Hematopoietic multipotent progenitor cell treated with erythropoietin and hydrocortisone succinate and interleukin-3 and kit ligand, for 8 days (in vitro differentiated cells): ENCODE results near the gene KCNIP1.
"Not testable (repeated sequence)": the region's sequence is repeated elsewhere in the genome, so short reads cannot be mapped to it uniquely, and the experiment has no call there.

Source experiments
- DNase-seq: peaks from one replicate; pipeline ENCODE4 v3.0.0-alpha.2; 2015

Gene KCNIP1

DNA sequence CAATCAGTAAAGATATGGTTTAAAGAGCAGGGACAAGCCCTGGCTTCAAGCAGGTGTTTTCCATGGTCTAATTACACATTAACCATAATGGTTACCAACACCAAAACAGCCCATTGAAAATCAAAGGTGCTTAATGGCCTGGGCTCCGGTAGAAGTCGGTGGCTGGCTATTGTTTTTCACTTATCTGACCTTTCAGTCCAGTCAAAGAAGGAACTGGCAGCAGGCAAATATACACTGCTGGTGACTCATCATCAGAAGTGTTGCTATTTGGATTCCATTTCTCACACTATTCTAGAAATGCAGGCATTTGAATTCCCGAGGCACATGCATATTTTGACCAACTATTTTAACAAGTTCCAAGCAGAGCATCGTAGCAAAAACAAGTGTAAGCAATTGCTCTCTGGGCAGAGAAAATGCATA is 253.4 kb downstream of the KCNIP1 start:
- DNase-seq, result no peak

- no peak for DNase-seq
Observed at GRCh38 chr5:170757669-170758068, 253.8 kb downstream of the KCNIP1 start.

- DNase-seq, result no peak
Observed at GRCh38 chr5:170758481-170758880, 254.7 kb downstream of the KCNIP1 start.

GRCh38 chr5:170760113-170760512 is 256.3 kb downstream of the KCNIP1 start:
- no peak for DNase-seq

- DNase-seq, result no peak
Observed at GRCh38 chr5:170761048-170761707, 257.4 kb downstream of the KCNIP1 start.

DNA sequence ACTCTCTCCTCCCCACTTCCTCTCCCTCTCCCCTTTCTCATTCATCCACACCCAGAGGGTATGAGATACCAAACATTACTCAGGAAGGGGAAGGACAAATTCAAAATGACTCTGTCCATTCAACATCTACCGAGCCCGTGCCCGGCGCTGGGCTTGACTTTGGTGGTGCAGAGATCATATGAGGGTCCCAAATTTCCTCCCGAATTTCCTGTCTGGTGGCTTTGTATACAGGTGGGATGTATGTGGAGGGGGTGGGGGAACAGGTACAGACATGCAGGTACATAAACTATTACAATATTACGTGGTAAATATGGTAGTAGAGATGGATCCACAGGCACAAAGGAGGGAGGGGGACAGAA is 257.9 kb downstream of the KCNIP1 start:
- no peak for DNase-seq

DNA sequence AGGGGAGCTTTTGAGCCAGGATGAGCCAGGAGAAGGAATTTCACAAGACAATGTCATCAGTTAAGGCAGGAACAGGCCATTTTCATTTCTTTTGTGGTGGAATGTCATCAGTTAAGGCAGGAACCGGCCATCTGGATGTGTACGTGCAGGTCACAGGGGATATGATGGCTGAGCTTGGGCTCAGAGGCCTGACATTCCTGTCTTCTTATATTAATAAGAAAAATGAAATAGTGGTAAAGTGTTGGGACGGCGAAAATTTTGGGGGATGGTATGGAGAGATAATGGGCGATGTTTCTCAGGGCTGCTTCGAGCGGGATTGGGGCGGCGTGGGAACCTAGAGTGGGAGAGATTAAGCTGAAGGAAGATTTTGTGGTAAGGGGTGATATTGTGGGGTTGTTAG is 258.5 kb downstream of the KCNIP1 start:
- DNase-seq, result not testable (repeated sequence)

- DNase-seq, result not testable (repeated sequence)
Observed at GRCh38 chr5:170765868-170766267, 262.0 kb downstream of the KCNIP1 start.

DNA sequence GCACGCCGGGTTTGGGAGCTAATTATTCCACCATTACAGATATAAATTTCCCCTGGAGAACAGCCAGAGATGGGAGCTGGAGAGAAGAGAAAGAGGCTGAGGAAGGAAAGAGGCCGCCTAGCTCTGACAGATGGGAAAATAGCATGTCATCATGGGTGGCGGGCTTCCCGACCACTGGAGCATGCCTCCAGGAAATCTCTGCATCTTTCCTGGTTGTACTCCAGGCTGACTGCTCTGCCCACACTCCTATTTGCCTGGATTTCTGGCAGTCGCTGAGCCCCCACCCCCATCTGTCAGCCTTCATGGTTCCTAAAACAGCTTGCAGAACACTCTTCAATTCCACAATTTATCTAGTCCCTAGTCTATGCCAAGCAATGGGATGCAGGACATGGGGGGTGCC is 265.4 kb downstream of the KCNIP1 start:
- DNase-seq, result no peak

DNA sequence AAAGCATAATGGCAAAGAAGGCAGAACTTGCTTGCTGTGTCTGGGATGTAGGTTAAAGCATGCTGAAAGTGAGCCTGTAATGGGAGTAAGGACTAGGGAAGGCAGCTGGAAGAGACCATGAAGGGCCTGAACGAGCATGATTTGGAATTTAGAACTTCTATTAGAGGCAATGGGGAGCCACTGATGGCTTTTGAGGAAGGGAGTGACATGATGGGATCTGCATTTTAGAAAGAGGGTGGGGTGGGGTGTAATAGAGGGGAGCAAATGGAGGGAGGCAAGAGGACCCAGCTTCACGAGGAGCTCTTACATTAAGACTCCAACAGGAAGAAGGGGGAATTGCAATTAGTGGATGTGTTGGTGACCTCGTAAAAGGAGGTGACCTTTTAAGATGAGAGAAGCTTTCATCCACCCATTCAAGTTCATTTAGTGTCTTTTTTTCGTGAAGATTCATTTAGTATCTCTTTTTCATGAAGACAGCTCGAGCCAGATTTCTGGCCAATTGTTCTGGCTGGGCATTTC is 266.1 kb downstream of the KCNIP1 start:
- no peak for DNase-seq

- no peak for DNase-seq
Observed at GRCh38 chr5:170771496-170771895, 267.7 kb downstream of the KCNIP1 start.

- DNase-seq, result no peak
Observed at GRCh38 chr5:170773024-170773985, 269.5 kb downstream of the KCNIP1 start.

DNA sequence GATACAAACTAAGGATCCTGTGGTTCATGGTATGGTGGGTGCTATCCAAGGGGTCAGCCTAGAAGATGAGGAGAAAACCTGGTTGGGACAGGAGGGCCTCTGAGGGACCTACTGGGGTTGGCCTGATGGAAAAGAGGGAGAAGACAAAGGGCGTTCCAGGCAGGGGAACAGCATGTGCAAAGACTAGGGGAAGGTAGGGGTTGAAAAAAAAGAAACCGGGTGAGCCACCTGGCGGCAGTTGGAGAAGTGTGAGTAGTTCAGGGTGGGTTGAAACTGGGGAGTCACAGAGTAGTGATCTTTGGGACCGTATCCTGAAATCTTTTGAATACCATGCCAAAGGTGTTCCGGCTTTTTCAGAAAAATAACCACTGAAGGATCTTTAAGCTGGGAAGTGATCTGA is 271.0 kb downstream of the KCNIP1 start:
- DNase-seq, result no peak

- DNase-seq, result no peak
Observed at GRCh38 chr5:170781946-170782345, 278.1 kb downstream of the KCNIP1 start.

DNA sequence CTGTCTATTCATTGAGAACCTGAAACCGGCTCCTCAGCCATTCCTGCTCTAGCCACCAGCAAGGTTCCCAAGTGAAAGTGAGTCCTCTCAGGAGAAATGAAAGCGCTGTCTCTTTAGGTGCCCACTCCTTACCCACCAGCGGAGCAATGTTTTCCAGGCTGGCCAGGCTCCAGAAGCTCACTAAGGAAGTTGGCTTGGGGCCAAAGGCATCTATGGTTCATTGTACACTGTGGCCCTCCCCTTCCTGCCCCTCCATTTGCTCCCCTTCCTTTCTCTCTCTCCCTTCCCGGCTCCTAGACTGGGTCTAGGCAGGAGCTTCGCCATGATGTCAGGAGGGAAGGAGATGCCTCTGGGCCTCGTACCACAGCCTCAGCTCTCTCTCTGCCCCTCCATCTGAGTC is 278.6 kb downstream of the KCNIP1 start:
- no peak for DNase-seq

DNA sequence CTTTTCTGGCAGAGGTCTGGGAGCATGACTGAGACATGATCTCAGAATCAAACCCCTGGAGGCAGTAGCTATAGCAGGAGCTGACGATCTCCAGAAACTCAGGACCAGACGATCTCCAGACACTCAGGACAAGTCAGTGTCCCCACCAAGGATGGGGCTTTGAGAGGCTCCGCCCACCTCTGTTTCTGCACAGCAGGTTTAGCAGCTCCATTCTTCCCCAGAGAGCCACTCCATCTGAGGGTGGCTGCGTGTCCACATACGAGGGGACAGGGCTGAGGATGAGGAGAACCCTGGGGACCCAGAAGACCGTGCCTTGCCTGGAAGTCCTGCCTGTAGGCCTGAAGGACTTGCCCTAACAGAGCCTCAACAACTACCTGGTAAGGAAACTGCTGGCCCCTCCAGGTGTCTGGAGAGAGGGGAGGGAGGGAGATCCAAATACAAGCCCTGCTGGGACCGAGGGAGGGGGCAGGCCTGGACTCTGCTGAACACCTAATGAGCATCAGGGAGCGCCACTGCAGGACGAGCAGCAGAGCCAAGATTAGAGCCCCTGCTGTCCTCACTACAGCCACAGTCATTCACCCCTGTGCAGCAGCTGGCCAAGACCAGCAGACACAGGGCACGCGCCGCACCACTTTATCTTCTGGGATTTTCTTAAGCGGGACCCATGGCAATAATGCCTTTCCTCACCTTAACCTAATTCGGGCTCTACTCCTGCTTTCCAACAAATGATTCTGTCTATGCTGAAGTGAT is 279.9 kb downstream of the KCNIP1 start, which contains the start of gene GABRP:
Gene GABRP, plus strand, starts transcription at position 228 of the 750 bp plus-strand sequence. CDS start 4,891 bp downstream, outside the sequence.
- DNase-seq, result no peak

DNA sequence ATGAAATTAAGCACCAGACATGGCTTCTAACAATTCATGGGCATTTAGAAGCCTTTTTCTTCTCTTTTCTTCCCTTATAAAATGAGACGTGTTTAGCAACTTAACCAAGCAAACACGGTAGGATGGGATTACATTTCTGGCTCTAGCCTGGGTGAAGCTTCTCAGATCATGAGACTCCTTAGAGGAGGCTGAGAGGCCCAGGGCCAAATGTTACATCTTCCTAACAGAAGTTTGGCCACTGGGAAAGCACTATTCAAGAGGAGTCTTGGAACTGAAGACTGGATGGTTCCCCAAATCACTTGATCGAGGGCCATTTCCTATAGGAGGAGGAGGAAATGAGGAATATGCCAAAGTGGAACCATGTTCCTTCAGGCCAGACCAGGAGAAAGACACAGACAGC is 281.6 kb downstream of the KCNIP1 start:
- DNase-seq, result no peak
